ENCODE data around the gene PALLD.

DNA sequence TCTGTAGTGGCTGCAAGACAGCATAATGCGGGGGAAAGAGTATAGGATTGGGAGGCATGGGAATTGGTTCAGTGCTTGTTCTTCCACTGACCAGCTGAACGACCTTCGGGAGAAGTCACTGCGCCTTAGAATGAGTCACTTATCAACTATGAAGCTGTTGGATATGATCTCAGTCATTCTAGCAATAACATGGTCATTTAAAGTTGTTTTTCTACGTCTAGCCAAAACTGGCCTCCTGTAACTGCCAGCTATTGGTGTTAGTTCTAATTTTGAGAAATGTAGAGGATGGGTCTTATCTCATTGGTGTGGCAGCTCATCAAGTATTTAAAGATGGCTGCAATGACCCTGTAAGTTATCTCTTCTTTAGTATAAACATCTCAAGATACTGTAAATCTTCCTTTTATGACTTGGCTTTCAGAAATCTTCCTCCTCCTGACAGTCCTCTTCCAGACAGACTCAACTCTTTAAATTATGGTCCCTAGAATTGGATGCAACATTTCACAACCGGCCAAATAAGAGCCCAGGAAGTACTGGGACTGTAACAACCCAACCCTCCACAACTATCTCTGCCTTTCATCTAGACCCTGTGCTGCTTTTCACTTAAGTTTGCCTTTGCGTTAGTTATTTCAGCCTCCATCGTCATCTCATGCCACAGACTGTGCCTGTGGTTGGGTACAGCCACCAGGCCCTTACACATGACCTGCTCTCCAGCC, 269.9 kb downstream of the PALLD start:
- no peak for TF ChIP-seq CTCF (IDR thresholded peaks at IDR 0.05)
- TF ChIP-seq POLR2A (IDR thresholded peaks at IDR 0.05) = no peak

Data from right lobe of liver (tissue), 4 donors.